Measurements from ENCODE around the gene SCARB1.

Gene SCARB1

GRCh38 chr12:124823272-124823970 lies 40.2 kb downstream of the SCARB1 start:
- no peak for DNase-seq (ENCODE audit: low read depth in 1 of 2, low spot score in 1 of 2)
- no peak overlapping the region for H3K27ac ChIP-seq (replicated peaks)
- no peak overlapping the region for H3K4me3 ChIP-seq (replicated peaks; ENCODE audit: insufficient read depth, low read length)
- H3K27me3 ChIP-seq (ENCODE audit: insufficient read depth, poor library complexity, severe bottlenecking), result no peaks in the 10 kb centered on the region
- TF ChIP-seq REST (IDR thresholded peaks at IDR 0.05; ENCODE audit: insufficient replicate concordance, low read depth), result no peak
- no peak for TF ChIP-seq SPI1 (IDR thresholded peaks at IDR 0.05; ENCODE audit: borderline replicate concordance, low read depth)
- TF ChIP-seq, protein P1, sequence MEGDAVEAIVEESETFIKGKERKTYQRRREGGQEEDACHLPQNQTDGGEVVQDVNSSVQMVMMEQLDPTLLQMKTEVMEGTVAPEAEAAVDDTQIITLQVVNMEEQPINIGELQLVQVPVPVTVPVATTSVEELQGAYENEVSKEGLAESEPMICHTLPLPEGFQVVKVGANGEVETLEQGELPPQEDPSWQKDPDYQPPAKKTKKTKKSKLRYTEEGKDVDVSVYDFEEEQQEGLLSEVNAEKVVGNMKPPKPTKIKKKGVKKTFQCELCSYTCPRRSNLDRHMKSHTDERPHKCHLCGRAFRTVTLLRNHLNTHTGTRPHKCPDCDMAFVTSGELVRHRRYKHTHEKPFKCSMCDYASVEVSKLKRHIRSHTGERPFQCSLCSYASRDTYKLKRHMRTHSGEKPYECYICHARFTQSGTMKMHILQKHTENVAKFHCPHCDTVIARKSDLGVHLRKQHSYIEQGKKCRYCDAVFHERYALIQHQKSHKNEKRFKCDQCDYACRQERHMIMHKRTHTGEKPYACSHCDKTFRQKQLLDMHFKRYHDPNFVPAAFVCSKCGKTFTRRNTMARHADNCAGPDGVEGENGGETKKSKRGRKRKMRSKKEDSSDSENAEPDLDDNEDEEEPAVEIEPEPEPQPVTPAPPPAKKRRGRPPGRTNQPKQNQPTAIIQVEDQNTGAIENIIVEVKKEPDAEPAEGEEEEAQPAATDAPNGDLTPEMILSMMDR (IDR thresholded peaks at IDR 0.05; ENCODE audit: insufficient read depth, low read length), result no peak
- TF ChIP-seq GABPA (IDR thresholded peaks at IDR 0.05; ENCODE audit: low read depth), result no peak
- TF ChIP-seq POLR2AphosphoS5 (IDR thresholded peaks at IDR 0.05; ENCODE audit: low read depth), result no peak

DNA sequence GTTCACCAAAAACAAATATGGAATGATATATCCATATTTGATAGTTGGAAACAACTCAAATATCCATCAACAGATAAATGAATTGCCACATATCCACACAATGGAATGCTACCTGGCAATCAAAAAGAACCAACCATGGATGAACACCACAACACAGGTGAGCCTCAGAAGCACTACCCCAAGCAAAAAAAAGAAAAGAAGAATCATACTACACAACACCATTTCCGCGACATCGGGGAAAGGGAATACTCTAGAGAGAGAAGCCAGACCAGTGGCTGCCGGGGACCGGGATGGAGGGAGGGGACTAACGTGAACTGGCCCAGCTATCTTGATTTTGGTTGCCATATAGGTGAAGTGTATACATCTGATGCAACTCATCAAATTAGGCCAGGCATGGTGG lies 41.4 kb downstream of the SCARB1 start:
- TF ChIP-seq SPI1 (IDR thresholded peaks at IDR 0.05; ENCODE audit: borderline replicate concordance, low read depth), result no peak
- no peak for TF ChIP-seq POLR2AphosphoS5 (IDR thresholded peaks at IDR 0.05; ENCODE audit: low read depth)
- TF ChIP-seq, protein P1 (IDR thresholded peaks at IDR 0.05; ENCODE audit: insufficient read depth, low read length), result no peak
- TF ChIP-seq REST (IDR thresholded peaks at IDR 0.05; ENCODE audit: insufficient replicate concordance, low read depth), result no peak
- no peak for TF ChIP-seq GABPA (IDR thresholded peaks at IDR 0.05; ENCODE audit: low read depth)
- no peak for DNase-seq (ENCODE audit: low read depth in 1 of 2, low spot score in 1 of 2)
- no peaks in the 10 kb centered on the region for H3K27me3 ChIP-seq (ENCODE audit: insufficient read depth, poor library complexity, severe bottlenecking)
- H3K4me3 ChIP-seq (replicated peaks; ENCODE audit: insufficient read depth, low read length), result no peak overlapping the region
- no peak overlapping the region for H3K27ac ChIP-seq (replicated peaks)

- H3K27ac ChIP-seq (replicated peaks), result no peak overlapping the region
- no peak for TF ChIP-seq REST (IDR thresholded peaks at IDR 0.05; ENCODE audit: insufficient replicate concordance, low read depth)
- TF ChIP-seq POLR2AphosphoS5 (IDR thresholded peaks at IDR 0.05; ENCODE audit: low read depth), result no peak
- TF ChIP-seq GABPA (IDR thresholded peaks at IDR 0.05; ENCODE audit: low read depth), result no peak
- TF ChIP-seq SPI1 (IDR thresholded peaks at IDR 0.05; ENCODE audit: borderline replicate concordance, low read depth), result no peak
- TF ChIP-seq, protein P1 (IDR thresholded peaks at IDR 0.05; ENCODE audit: insufficient read depth, low read length), result no peak
- no peak overlapping the region for H3K4me3 ChIP-seq (replicated peaks; ENCODE audit: insufficient read depth, low read length)
- H3K27me3 ChIP-seq (ENCODE audit: insufficient read depth, poor library complexity, severe bottlenecking), result no peaks in the 10 kb centered on the region
- no peak for DNase-seq (ENCODE audit: low read depth in 1 of 2, low spot score in 1 of 2)
Observed at GRCh38 chr12:124821252-124822200, 42.1 kb downstream of the SCARB1 start.

Measured in HL-60 (cell line).